Measurements from ENCODE around the gene TKFC. TPM values are rescaled to one million over a fixed set of nuclear protein-coding genes. Genes with fewer than 3 reads are reported as not detected.

Gene TKFC
- total RNA-seq, 1 donor from 2014 or later: 17.8 TPM

DNA sequence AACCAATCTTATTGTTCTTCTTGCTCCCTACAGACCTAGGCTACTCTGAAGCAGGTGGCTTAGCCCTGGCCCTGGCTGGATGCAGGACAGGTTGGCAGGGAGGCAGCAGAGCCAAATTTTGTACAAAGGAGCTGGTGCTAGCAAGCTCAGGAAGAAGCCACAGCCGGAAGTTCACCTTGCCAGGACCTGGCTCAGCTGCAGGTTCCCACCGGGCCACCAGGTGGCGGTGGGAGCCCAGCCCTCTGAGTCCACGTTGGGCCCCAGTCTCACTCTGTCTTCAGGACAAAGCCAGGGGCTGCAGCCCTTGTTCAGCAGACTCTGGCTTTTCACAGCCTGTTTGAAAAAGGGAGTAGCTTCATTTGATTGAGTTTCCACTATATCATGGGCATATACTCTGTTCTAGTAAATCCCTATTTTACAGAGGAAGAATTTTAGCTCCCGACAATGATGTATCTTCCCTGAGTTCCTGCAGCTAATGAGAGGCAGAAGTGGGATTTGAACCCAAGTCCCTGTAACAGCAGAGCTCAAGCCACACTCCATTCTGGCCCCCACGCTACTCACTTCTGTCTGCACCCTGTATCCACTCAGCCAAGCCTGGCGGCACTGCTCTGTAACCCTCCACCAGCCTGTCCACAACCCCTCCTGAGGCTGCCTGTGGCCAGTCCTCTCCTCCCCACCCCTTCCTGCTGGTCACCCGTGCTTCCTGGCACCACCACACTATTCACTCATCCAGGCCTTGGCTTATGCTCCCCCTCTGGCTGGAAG is 3.3 kb downstream of the TKFC start:
- intact Hi-C loops (cut with micrococcal nuclease): loop anchor here (5.0 kb wide), 1 partner anchor 46 kb away; no protein-coding TSS in a partner anchor
- Histone ChIP-seq H3K4me1 (peaks cover 37% of the 10 kb centered on the region), H3K36me3 (no peaks in the 10 kb centered on the region), H3K27me3 (ENCODE audit: low read depth) (no peaks in the 10 kb centered on the region), H3K27ac (replicated peaks) (peak overlapping the region; percentile 64), H3K9me3 (replicated peaks) (no peaks in the 10 kb centered on the region), H3K4me3 (no peak overlapping the region)
- peak; percentile 71 for DNase-seq
- TF ChIP-seq, protein P1, sequence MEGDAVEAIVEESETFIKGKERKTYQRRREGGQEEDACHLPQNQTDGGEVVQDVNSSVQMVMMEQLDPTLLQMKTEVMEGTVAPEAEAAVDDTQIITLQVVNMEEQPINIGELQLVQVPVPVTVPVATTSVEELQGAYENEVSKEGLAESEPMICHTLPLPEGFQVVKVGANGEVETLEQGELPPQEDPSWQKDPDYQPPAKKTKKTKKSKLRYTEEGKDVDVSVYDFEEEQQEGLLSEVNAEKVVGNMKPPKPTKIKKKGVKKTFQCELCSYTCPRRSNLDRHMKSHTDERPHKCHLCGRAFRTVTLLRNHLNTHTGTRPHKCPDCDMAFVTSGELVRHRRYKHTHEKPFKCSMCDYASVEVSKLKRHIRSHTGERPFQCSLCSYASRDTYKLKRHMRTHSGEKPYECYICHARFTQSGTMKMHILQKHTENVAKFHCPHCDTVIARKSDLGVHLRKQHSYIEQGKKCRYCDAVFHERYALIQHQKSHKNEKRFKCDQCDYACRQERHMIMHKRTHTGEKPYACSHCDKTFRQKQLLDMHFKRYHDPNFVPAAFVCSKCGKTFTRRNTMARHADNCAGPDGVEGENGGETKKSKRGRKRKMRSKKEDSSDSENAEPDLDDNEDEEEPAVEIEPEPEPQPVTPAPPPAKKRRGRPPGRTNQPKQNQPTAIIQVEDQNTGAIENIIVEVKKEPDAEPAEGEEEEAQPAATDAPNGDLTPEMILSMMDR (IDR thresholded peaks at IDR 0.05; ENCODE audit: borderline replicate concordance): peak; percentile 96

DNA sequence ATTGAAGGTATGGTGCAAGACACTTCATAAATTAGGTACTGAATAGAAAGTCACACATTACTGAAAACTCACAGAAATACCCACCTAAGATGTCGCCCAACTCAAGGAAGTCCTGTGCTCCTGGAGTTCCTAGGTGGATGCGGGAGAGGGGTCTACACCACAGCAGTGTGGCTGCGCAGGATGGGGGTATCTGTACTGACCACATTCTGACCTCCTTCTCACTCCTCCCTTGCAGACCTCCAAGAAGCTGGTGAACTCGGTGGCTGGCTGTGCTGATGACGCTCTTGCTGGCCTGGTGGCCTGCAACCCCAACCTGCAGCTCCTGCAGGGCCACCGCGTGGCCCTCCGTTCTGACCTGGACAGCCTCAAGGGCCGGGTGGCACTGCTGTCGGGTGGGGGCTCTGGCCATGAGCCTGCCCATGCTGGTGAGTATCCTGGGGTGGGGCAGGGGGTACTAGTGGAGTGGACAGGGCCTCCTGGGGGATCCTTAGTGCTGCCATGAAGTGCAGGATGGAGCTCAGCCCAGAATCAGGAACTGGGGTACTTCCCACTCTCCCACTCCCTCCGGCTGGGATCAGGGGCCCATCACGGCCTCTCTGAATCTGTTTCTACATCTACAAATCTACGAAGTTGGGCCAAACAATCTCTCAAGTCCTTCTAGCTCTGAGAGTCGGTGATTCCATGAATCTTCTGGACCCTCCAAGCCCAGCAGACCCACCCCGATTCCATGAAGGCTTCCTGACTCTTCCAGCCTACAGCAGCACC is 4.9 kb downstream of the TKFC start:
- Histone ChIP-seq H3K36me3 (peaks cover 5% of the 10 kb centered on the region), H3K4me1 (peaks cover 21% of the 10 kb centered on the region), H3K27ac (replicated peaks) (no peak overlapping the region), H3K4me3 (no peak overlapping the region), H3K27me3 (ENCODE audit: low read depth) (no peaks in the 10 kb centered on the region), H3K9me3 (replicated peaks) (no peaks in the 10 kb centered on the region)
- TF ChIP-seq, protein P1 (IDR thresholded peaks at IDR 0.05; ENCODE audit: borderline replicate concordance): no peak
- intact Hi-C loops (cut with micrococcal nuclease): loop anchor here (5.0 kb wide), 1 partner anchor 44 kb away; no protein-coding TSS in a partner anchor
- no peak for DNase-seq

DNA sequence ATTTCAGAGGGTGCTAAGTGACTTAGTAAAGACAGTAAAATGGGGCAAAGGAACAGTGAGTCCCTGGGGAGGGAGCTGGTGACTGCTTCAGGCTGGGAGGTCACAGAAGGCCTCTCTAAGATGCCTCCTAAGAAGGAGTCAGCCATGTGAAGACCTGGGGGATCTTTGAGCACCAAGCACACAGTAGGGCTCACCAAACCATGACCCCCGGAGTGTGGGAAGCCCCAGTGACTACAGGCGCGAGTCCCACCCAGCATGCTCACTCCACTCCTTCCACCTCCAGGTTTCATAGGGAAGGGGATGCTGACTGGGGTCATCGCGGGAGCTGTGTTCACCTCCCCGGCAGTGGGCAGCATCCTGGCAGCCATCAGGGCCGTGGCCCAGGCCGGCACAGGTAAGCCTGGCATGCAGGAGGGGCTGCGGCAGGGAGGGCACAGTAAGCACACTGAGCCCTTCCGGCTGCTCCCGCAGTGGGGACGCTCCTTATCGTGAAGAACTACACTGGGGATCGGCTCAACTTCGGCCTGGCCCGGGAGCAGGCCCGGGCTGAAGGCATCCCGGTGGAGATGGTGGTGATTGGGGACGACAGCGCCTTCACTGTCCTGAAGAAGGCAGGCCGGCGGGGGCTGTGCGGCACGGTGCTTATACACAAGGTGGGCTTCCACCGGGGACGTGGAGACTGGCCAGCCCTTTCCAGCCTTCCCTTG is 5.9 kb downstream of the TKFC start:
- intact Hi-C loops (cut with micrococcal nuclease): loop anchor here (5.0 kb wide), 1 partner anchor 43 kb away; no protein-coding TSS in a partner anchor
- Histone ChIP-seq H3K4me3 (no peak overlapping the region), H3K27me3 (ENCODE audit: low read depth) (no peaks in the 10 kb centered on the region), H3K9me3 (replicated peaks) (no peaks in the 10 kb centered on the region), H3K4me1 (peaks cover 12% of the 10 kb centered on the region), H3K27ac (replicated peaks) (no peak overlapping the region), H3K36me3 (peaks cover 5% of the 10 kb centered on the region)
- TF ChIP-seq, protein P1 (IDR thresholded peaks at IDR 0.05; ENCODE audit: borderline replicate concordance): no peak
- no peak for DNase-seq

DNA sequence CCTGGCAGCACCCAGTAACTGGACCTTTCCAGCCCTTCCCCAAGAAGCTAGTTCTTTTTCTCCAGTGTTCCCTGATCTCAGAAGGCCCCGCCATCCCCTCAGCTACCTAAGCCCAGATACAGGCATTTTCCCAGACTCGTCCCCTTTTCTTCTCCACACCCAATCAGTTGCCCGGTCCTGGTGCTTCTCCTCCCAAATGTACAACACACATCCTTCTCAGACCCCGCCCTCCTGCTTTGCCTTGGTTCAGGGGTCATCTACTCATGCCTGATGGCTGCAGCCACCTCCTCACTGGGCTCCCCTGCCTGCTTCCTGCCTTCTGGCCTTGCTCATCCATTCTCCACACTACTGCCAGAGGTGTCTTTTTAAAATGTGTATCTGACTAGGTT is 6.5 kb downstream of the TKFC start:
- no peak overlapping the region for H3K4me3 ChIP-seq
- no peak overlapping the region for H3K27ac ChIP-seq (replicated peaks)
- no peak for DNase-seq
- TF ChIP-seq, protein P1 (IDR thresholded peaks at IDR 0.05; ENCODE audit: borderline replicate concordance): no peak
- intact Hi-C loops (cut with micrococcal nuclease): loop anchor here (5.0 kb wide), 1 partner anchor 43 kb away; no protein-coding TSS in a partner anchor
- peaks cover 5% of the 10 kb centered on the region for H3K36me3 ChIP-seq
- no peaks in the 10 kb centered on the region for H3K27me3 ChIP-seq (ENCODE audit: low read depth)
- H3K4me1 ChIP-seq: peaks cover 9% of the 10 kb centered on the region
- no peaks in the 10 kb centered on the region for H3K9me3 ChIP-seq (replicated peaks)

GRCh38 chr11:61340979-61341378 is 8.0 kb downstream of the TKFC start:
- intact Hi-C loops (cut with micrococcal nuclease): no loop called here
- H3K27me3 ChIP-seq (ENCODE audit: low read depth): no peaks in the 10 kb centered on the region
- H3K4me3 ChIP-seq: no peak overlapping the region
- no peak for DNase-seq
- H3K4me1 ChIP-seq: peaks cover 7% of the 10 kb centered on the region
- H3K27ac ChIP-seq (replicated peaks): no peak overlapping the region
- H3K9me3 ChIP-seq (replicated peaks): no peaks in the 10 kb centered on the region
- H3K36me3 ChIP-seq: peaks cover 5% of the 10 kb centered on the region
- TF ChIP-seq, protein P1 (IDR thresholded peaks at IDR 0.05; ENCODE audit: borderline replicate concordance): no peak

All from left ventricle myocardium inferior (tissue), 1 donor.